H9 (cell line): ENCODE measurements around the gene SORCS2. TPM values are rescaled to one million over a fixed set of nuclear protein-coding genes. Genes with fewer than 3 reads are reported as not detected.

Source experiments
- DNase-seq: peaks from one replicate; pipeline ENCODE4 v3.0.0-alpha.2; 2017
- H2AFZ ChIP-seq: one replicate; pipeline ENCODE4 v1.6.1; 2013; ENCODE audit warnings: mild to moderate bottlenecking, low read length, control low read depth, moderate library complexity
- H2AK5ac ChIP-seq: 2 replicates; pipeline ENCODE4 v1.6.1; 2013; ENCODE audit warnings: low read length, control low read depth, mixed read lengths; ENCODE audit not compliant: insufficient read length
- H2BK120ac ChIP-seq: one replicate; pipeline ENCODE4 v1.6.1; 2013; ENCODE audit warnings: low read depth, mild to moderate bottlenecking, low read length, control low read depth, inconsistent platforms; ENCODE audit not compliant: poor library complexity, severe bottlenecking
- H2BK12ac ChIP-seq: 2 replicates; pipeline ENCODE4 v1.6.1; 2013; ENCODE audit warnings: low read length, control low read depth, mixed read lengths, low read depth; ENCODE audit not compliant: insufficient read length
- H2BK15ac ChIP-seq: 2 replicates; pipeline ENCODE4 v1.6.1; 2013; ENCODE audit warnings: low read depth, low read length, control low read depth
- H2BK20ac ChIP-seq: one replicate; pipeline ENCODE4 v1.6.1; 2013; ENCODE audit warnings: low read depth, mild to moderate bottlenecking, low read length, control low read depth, inconsistent platforms; ENCODE audit not compliant: poor library complexity, severe bottlenecking
- H2BK5ac ChIP-seq: 2 replicates; pipeline ENCODE4 v1.6.1; 2013; ENCODE audit warnings: low read length, control low read depth, mixed read lengths; ENCODE audit not compliant: insufficient read length
- H3K14ac ChIP-seq: 2 replicates; pipeline ENCODE4 v1.6.1; 2013; ENCODE audit warnings: low read length, control low read depth; ENCODE audit not compliant: insufficient read depth
- H3K18ac ChIP-seq: 2 replicates; pipeline ENCODE4 v1.6.1; 2013; ENCODE audit warnings: low read depth, mild to moderate bottlenecking, mixed read lengths, low read length, control low read depth; ENCODE audit not compliant: insufficient read length
- H3K23ac ChIP-seq: 2 replicates; pipeline ENCODE4 v1.6.1; 2013; ENCODE audit warnings: low read length, control low read depth, mixed read lengths, low read depth; ENCODE audit not compliant: insufficient read length
- H3K23me2 ChIP-seq: 2 replicates; pipeline ENCODE4 v1.6.1; 2013; ENCODE audit warnings: low read depth, mild to moderate bottlenecking, mixed read lengths, low read length, control low read depth; ENCODE audit not compliant: insufficient read length, poor library complexity, severe bottlenecking
- H3K27ac ChIP-seq: 2 replicates; pipeline ENCODE4 v1.5.1; 2013; ENCODE audit warnings: low read length, control low read depth, mixed read lengths, low read depth; ENCODE audit not compliant: insufficient read length
- H3K27me3 ChIP-seq: 2 replicates; pipeline ENCODE4 v1.6.1; 2013; ENCODE audit warnings: low read length, control low read depth, inconsistent platforms; ENCODE audit not compliant: insufficient read depth
- H3K4ac ChIP-seq: 2 replicates; pipeline ENCODE4 v1.6.1; 2013; ENCODE audit warnings: low read depth, mild to moderate bottlenecking, control low read depth, inconsistent platforms, low read length, moderate library complexity
- H3K4me1 ChIP-seq: 2 replicates; pipeline ENCODE4 v1.6.1; 2013; ENCODE audit warnings: low read length, control low read depth, inconsistent platforms; ENCODE audit not compliant: insufficient read depth
- H3K4me2 ChIP-seq: 2 replicates; pipeline ENCODE4 v1.6.1; 2013; ENCODE audit warnings: low read length, control low read depth, mixed read lengths; ENCODE audit not compliant: insufficient read length, insufficient read depth
- H3K56ac ChIP-seq: 2 replicates; pipeline ENCODE4 v1.6.1; 2013; ENCODE audit warnings: low read depth, mild to moderate bottlenecking, mixed read lengths, low read length, control low read depth; ENCODE audit not compliant: insufficient read length
- H3K79me1 ChIP-seq: 2 replicates; pipeline ENCODE4 v1.6.1; 2013; ENCODE audit warnings: low read depth, mild to moderate bottlenecking, moderate library complexity, low read length, control low read depth, inconsistent platforms; ENCODE audit not compliant: insufficient read depth, poor library complexity, severe bottlenecking
- H3K79me2 ChIP-seq: 2 replicates; pipeline ENCODE4 v1.6.1; 2013; ENCODE audit warnings: low read length, control low read depth, inconsistent platforms; ENCODE audit not compliant: insufficient read depth
- H3K9ac ChIP-seq: 2 replicates; pipeline ENCODE4 v1.6.1; 2013; ENCODE audit warnings: low read length, control low read depth, mixed read lengths; ENCODE audit not compliant: insufficient read length; ENCODE audit errors: extremely low read depth
- H3K9me3 ChIP-seq: one replicate; pipeline ENCODE4 v1.6.1; 2013; ENCODE audit warnings: low read depth, low read length, inconsistent platforms; ENCODE audit not compliant: control insufficient read depth
- H3T11ph ChIP-seq: one replicate; pipeline ENCODE4 v1.6.1; 2013; ENCODE audit warnings: mild to moderate bottlenecking, low read length, control low read depth, inconsistent platforms
- H4K20me1 ChIP-seq: one replicate; pipeline ENCODE4 v1.6.1; 2013; ENCODE audit not compliant: control insufficient read depth, insufficient read length, insufficient read depth
- H4K5ac ChIP-seq: 2 replicates; pipeline ENCODE4 v1.6.1; 2013; ENCODE audit warnings: low read depth, mild to moderate bottlenecking, mixed read lengths, low read length, control low read depth; ENCODE audit not compliant: insufficient read length
- H4K8ac ChIP-seq: replicated peaks from 2 replicates; pipeline ENCODE4 v1.6.1; 2013; ENCODE audit warnings: low read length, control low read depth, mixed read lengths, low read depth; ENCODE audit not compliant: insufficient read length
- H4K91ac ChIP-seq: 2 replicates; pipeline ENCODE4 v1.6.1; 2013; ENCODE audit warnings: low read depth, mild to moderate bottlenecking, moderate library complexity, mixed read lengths, low read length, control low read depth; ENCODE audit not compliant: insufficient read length
- H3K27ac Mint-ChIP-seq, 3 experiments: 2 replicates in 2 of 3; 3 replicates in 1 of 3; pipeline ENCODE4 v1.8.0; 2020 to 2021; ENCODE audit warnings: mixed read lengths in 3 of 3, mild to moderate bottlenecking in 1 of 3, moderate library complexity in 1 of 3
- H3K27me3 Mint-ChIP-seq: 2 replicates; pipeline ENCODE4 v1.8.0; 2021; ENCODE audit warnings: low read depth, mild to moderate bottlenecking, moderate library complexity, mixed read lengths
- H3K36me3 Mint-ChIP-seq, 3 experiments: 2 replicates in 2 of 3; 3 replicates in 1 of 3; pipeline ENCODE4 v1.8.0; 2020 to 2021; ENCODE audit warnings: low read depth in 3 of 3, mixed read lengths in 3 of 3; ENCODE audit not compliant: insufficient read depth in 1 of 3
- H3K4me1 Mint-ChIP-seq, 2 experiments: 2 replicates each; pipeline ENCODE4 v1.8.0; 2020; ENCODE audit warnings: mixed read lengths in 2 of 2
- H3K4me3 Mint-ChIP-seq, 2 experiments: 2 replicates in 1 of 2; 3 replicates in 1 of 2; pipeline ENCODE4 v1.8.0; 2020 to 2021; ENCODE audit warnings: mild to moderate bottlenecking in 2 of 2, mixed read lengths in 2 of 2, moderate library complexity in 1 of 2
- H3K9me3 Mint-ChIP-seq, 2 experiments: 2 replicates in 1 of 2; 3 replicates in 1 of 2; pipeline ENCODE4 v1.8.0; 2020; ENCODE audit warnings: mild to moderate bottlenecking in 2 of 2, mixed read lengths in 2 of 2, moderate library complexity in 1 of 2
- WGBS: extraction: QIAGEN DNeasy Blood & Tissue Kit; methylation state at CpG from one replicate; pipeline ENCODE4 v1.1.7; 2013; ENCODE audit warnings: missing lambda C conversion rate, low lambda C conversion rate, mixed read lengths; ENCODE audit not compliant: insufficient read length; ENCODE audit errors: extremely low coverage; 5-methylcytosine and 5-hydroxymethylcytosine counted together
- total RNA-seq: library from RNA; stranded (reverse); gene quantifications from 2 replicates; pipeline ENCODE4 v1.2.1, GENCODE V29; 2021
- TF ChIP-seq, protein P1 (sequence below): fragments of 200-600 bp; sonication (generic); conservative IDR thresholded peaks from 3 replicates; pipeline ENCODE4 v1.8.0; 2021; ENCODE audit warnings: antibody characterized with exemption, mild to moderate bottlenecking

Gene SORCS2
- total RNA-seq, 1 experiment from 2014 or later = 0.57 TPM

DNA sequence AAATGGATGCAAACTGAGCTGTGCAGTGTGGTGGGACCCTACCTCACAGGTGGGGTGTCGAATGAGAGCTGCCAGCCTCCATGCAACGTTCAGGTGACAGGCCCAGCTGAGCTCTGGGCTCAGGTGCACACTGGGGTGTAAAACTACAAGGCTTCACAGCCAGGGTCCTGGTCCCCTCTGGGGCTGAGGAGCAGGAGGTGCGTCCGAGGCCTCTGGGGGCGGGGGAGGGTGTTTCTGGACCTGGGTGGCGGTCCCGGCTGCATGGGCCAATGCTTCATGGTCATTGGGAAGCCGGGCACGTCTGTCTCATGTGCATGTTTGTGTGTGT lies 26.5 kb upstream of the SORCS2 start:
- TF ChIP-seq, protein P1, sequence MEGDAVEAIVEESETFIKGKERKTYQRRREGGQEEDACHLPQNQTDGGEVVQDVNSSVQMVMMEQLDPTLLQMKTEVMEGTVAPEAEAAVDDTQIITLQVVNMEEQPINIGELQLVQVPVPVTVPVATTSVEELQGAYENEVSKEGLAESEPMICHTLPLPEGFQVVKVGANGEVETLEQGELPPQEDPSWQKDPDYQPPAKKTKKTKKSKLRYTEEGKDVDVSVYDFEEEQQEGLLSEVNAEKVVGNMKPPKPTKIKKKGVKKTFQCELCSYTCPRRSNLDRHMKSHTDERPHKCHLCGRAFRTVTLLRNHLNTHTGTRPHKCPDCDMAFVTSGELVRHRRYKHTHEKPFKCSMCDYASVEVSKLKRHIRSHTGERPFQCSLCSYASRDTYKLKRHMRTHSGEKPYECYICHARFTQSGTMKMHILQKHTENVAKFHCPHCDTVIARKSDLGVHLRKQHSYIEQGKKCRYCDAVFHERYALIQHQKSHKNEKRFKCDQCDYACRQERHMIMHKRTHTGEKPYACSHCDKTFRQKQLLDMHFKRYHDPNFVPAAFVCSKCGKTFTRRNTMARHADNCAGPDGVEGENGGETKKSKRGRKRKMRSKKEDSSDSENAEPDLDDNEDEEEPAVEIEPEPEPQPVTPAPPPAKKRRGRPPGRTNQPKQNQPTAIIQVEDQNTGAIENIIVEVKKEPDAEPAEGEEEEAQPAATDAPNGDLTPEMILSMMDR = no peak
- no peak overlapping the region for H3K4me2 ChIP-seq
- no peak for DNase-seq
- no peaks in the 10 kb centered on the region for H3K4me1 ChIP-seq
- no peaks in the 10 kb centered on the region for H3K27me3 ChIP-seq
- Mint-ChIP-seq H3K9me3 (no peaks in the 10 kb centered on the region), H3K4me1 (peaks cover 0 to 4% of the 10 kb centered on the region in 2 experiments; a peak in 1 of 4 replicates), H3K27me3 (peaks cover 6% of the 10 kb centered on the region), H3K4me3 (no peak overlapping the region), H3K27ac (no peak overlapping the region), H3K36me3 (no peaks in the 10 kb centered on the region)
- no peaks in the 10 kb centered on the region for H3K79me2 ChIP-seq
- H3K23me2 ChIP-seq = no peaks in the 10 kb centered on the region
- no peaks in the 10 kb centered on the region for H3K9me3 ChIP-seq
- no peak overlapping the region for H2BK12ac ChIP-seq
- no peak overlapping the region for H2BK120ac ChIP-seq
- no peak overlapping the region for H2AK5ac ChIP-seq
- H2BK5ac ChIP-seq = no peak overlapping the region
- H2BK20ac ChIP-seq = no peak overlapping the region
- H3K14ac ChIP-seq = no peak overlapping the region; the same call in 1 of the 2 replicates
- no peak overlapping the region for H4K5ac ChIP-seq
- H3K18ac ChIP-seq = no peak overlapping the region
- no peak overlapping the region for H3K27ac ChIP-seq
- no peak overlapping the region for H2BK15ac ChIP-seq
- H3K79me1 ChIP-seq = no peaks in the 10 kb centered on the region
- no CpG with 5 or more reads among the region's 9 CpGs for WGBS
- H3K23ac ChIP-seq = no peak overlapping the region
- no peak overlapping the region for H3K9ac ChIP-seq
- H2AFZ ChIP-seq = no peak overlapping the region
- no peak overlapping the region for H4K8ac ChIP-seq
- H3T11ph ChIP-seq = no peak overlapping the region
- H3K56ac ChIP-seq = no peak overlapping the region
- no peaks in the 10 kb centered on the region for H4K20me1 ChIP-seq
- no peak overlapping the region for H3K4ac ChIP-seq
- no peak overlapping the region for H4K91ac ChIP-seq
